Measurements from ENCODE around the gene CYP2C8. TPM values are rescaled to one million over a fixed set of nuclear protein-coding genes. Genes with fewer than 3 reads are reported as not detected.

CYP2C8 gene
- total and polyA plus RNA-seq, 9 donors: 0.12 to 4.3 (median 0.49) TPM; not detected in 1

DNA sequence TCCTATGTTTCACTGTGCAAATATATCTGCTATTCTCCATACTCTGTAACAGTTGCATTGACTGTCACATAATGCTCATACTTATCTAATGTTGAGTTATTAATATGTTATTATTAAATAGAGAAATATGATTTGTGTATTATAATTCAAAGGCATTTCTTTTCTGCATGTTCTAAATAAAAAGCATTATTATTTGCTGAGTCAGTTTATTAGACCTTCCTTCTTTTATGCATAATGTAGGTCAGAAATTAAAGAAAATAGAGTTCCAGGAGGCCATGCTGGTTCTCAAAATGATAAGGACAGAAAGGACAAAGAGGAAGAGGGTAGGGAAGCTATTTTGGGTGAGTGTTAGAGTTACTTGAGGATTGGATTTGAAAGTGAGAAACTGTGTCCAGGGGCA, 80.1 kb downstream of the CYP2C8 start:
- Histone ChIP-seq H3K27me3 (no peaks in the 10 kb centered on the region), H3K27ac (no peak overlapping the region), H3K9me3 (no peaks in the 10 kb centered on the region), H3K36me3 (no peaks in the 10 kb centered on the region), H3K4me1 (ENCODE audit: insufficient read depth) (no peaks in the 10 kb centered on the region), H3K4me3 (no peak overlapping the region)
- intact Hi-C loops (cut with DNase I): no loop called here
- TF ChIP-seq, protein P1, sequence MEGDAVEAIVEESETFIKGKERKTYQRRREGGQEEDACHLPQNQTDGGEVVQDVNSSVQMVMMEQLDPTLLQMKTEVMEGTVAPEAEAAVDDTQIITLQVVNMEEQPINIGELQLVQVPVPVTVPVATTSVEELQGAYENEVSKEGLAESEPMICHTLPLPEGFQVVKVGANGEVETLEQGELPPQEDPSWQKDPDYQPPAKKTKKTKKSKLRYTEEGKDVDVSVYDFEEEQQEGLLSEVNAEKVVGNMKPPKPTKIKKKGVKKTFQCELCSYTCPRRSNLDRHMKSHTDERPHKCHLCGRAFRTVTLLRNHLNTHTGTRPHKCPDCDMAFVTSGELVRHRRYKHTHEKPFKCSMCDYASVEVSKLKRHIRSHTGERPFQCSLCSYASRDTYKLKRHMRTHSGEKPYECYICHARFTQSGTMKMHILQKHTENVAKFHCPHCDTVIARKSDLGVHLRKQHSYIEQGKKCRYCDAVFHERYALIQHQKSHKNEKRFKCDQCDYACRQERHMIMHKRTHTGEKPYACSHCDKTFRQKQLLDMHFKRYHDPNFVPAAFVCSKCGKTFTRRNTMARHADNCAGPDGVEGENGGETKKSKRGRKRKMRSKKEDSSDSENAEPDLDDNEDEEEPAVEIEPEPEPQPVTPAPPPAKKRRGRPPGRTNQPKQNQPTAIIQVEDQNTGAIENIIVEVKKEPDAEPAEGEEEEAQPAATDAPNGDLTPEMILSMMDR (IDR thresholded peaks at IDR 0.05): no peak
- TF ChIP-seq EP300 (IDR thresholded peaks at IDR 0.05) (no peak), POLR2A (IDR thresholded peaks at IDR 0.05) (no peak)
- DNase-seq: no peak

Small RNAs within 50 kb of the gene (small RNA-seq; reads per million reads assigned to genes)
- not detected for gene CYP2C60P

Other genes with a start within 250 kb of the CYP2C8 start
- gene CYP2C9, start 130.8 kb downstream of the CYP2C8 start, total RNA-seq: 1 to 10 TPM in 1 of 7 donors, under 1 TPM in 3, not detected in 3; 0.20 to 2.3 (median 0.51) TPM
- not detected for gene CYP2C9, start 130.8 kb downstream of the CYP2C8 start, polyA plus RNA-seq
- under 1 TPM in 1 of 7 donors, not detected in 6; 0.13 TPM for gene ACSM6, start 124.7 kb upstream of the CYP2C8 start, total RNA-seq
- gene ACSM6, start 124.7 kb upstream of the CYP2C8 start, polyA plus RNA-seq: not detected
- gene PDLIM1, start 221.5 kb upstream of the CYP2C8 start, total RNA-seq: 100 to 1,000 TPM in 1 of 7 donors, 10 to 100 TPM in 6; 13.9 to 102 (median 35.3) TPM
- gene PDLIM1, start 221.5 kb upstream of the CYP2C8 start, polyA plus RNA-seq: 100 to 1,000 TPM in 1 of 2 donors, 10 to 100 TPM in 1; 29.7 to 138 TPM

Data from ovary (tissue), 9 donors.